Endothelial cell (in vitro differentiated cells): Measurements from ENCODE around the gene FGF14. TPM values are rescaled to one million over a fixed set of nuclear protein-coding genes. Genes with fewer than 3 reads are reported as not detected.
"Not testable (repeated sequence)": the region's sequence is repeated elsewhere in the genome, so short reads cannot be mapped to it uniquely, and the experiment has no call there.

Experiments used
- DNase-seq: peaks from one replicate; pipeline ENCODE4 v3.0.0; 2021; ENCODE audit warnings: low spot score
- H3K27ac Mint-ChIP-seq: one replicate; pipeline ENCODE4 v1.8.0; 2021; ENCODE audit warnings: mixed read lengths, inconsistent platforms; ENCODE audit not compliant: unreplicated experiment
- H3K27me3 Mint-ChIP-seq: one replicate; pipeline ENCODE4 v1.8.0; 2021; ENCODE audit warnings: mild to moderate bottlenecking, moderate library complexity, mixed read lengths, inconsistent platforms; ENCODE audit not compliant: unreplicated experiment
- H3K36me3 Mint-ChIP-seq: one replicate; pipeline ENCODE4 v1.8.0; 2021; ENCODE audit warnings: mild to moderate bottlenecking, low read depth, mixed read lengths, inconsistent platforms; ENCODE audit not compliant: unreplicated experiment
- H3K4me1 Mint-ChIP-seq: one replicate; pipeline ENCODE4 v1.8.0; 2021; ENCODE audit warnings: mild to moderate bottlenecking, mixed read lengths, inconsistent platforms; ENCODE audit not compliant: unreplicated experiment
- H3K4me3 Mint-ChIP-seq: one replicate; pipeline ENCODE4 v1.8.0; 2021; ENCODE audit warnings: mild to moderate bottlenecking, mixed read lengths, inconsistent platforms; ENCODE audit not compliant: unreplicated experiment
- H3K9me3 Mint-ChIP-seq: one replicate; pipeline ENCODE4 v1.8.0; 2021; ENCODE audit warnings: mixed read lengths, inconsistent platforms; ENCODE audit not compliant: unreplicated experiment
- CTCF ChIP-seq: fragments of 200-600 bp; sonication (generic); IDR thresholded peaks from one replicate; pipeline ENCODE4 v1.5.0; 2021; ENCODE audit warnings: antibody characterized with exemption; ENCODE audit not compliant: unreplicated experiment
- total RNA-seq: library from RNA; stranded (reverse); fragmentation: NEBNext Ultra II Directional; extraction: Animal tissue kit (Norgen Biotek cat#: 25700); gene quantifications from one replicate; pipeline ENCODE4 v1.2.1, GENCODE V29; 2021; ENCODE audit not compliant: unreplicated experiment

FGF14 gene
- total RNA-seq, 1 donor from 2014 or later: 0.13 TPM

- Mint-ChIP-seq H3K27ac (no peak overlapping the region), H3K9me3 (no peaks in the 10 kb centered on the region), H3K4me3 (no peak overlapping the region), H3K36me3 (no peaks in the 10 kb centered on the region), H3K27me3 (no peaks in the 10 kb centered on the region), H3K4me1 (no peaks in the 10 kb centered on the region)
- no peak for TF ChIP-seq CTCF
- no peak for DNase-seq
These were observed 330.1 kb downstream of the FGF14 start for GRCh38 chr13:102071711-102072110.

DNA sequence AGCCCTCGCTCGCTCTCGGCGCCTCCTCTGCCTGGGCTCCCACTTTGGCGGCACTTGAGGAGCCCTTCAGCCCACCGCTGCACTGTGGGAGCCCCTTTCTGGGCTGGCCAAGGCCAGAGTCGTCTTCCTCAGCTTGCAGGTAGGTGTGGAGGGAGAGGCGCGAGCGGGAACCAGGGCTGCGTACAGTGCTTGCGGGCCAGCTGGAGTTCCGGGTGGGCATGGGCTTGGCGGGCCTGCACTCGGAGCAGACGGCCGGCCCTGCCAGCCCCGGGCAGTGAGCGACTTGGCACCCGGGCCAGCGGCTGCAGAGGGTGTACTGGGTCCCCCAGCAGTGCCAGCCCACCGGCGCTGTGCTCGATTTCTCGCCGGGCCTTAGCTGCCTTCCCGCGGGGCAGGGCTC is 333.5 kb downstream of the FGF14 start:
- H3K9me3 Mint-ChIP-seq, H3K4me3 Mint-ChIP-seq, H3K27ac Mint-ChIP-seq, H3K27me3 Mint-ChIP-seq, DNase-seq, H3K4me1 Mint-ChIP-seq, H3K36me3 Mint-ChIP-seq: not testable (repeated sequence)

DNA sequence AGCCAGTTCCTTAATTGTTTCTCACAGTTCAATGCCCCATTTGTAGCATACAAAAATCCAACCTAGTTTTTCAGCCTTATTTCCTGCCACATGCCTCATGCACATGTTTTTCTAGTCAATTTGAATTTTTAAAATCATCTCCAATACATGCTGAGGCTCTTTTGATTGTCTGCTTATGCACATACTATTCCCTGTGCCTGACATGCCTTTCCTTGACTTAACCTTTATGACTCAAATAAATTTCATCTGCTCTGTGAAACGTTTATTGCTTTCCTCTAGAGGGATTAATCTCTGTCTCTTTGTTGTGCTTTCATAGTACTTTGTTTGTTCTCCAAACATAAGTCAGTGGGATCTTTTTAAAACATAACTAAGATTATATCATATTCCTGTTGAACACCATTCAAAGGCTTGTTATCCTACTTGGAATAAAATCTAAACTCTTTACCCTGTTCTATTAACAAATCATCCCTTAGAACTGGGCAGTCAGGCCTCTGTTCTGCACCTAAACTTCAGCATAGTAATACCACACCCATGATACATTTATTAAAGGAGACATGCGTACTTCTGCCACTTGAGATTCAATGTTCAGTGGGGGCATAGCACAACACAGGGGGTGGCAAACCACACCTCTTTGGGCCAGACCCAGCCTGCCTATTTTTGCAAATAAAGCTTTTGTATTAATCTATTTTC is 346.6 kb downstream of the FGF14 start:
- H3K36me3 Mint-ChIP-seq: no peaks in the 10 kb centered on the region
- TF ChIP-seq CTCF: no peak
- no peak overlapping the region for H3K4me3 Mint-ChIP-seq
- H3K4me1 Mint-ChIP-seq: no peaks in the 10 kb centered on the region
- no peak overlapping the region for H3K27ac Mint-ChIP-seq
- DNase-seq: no peak
- H3K27me3 Mint-ChIP-seq: no peaks in the 10 kb centered on the region
- peaks cover 6% of the 10 kb centered on the region for H3K9me3 Mint-ChIP-seq

GRCh38 chr13:102049853-102050252 is 352.0 kb downstream of the FGF14 start:
- H3K27me3 Mint-ChIP-seq: no peaks in the 10 kb centered on the region
- peaks cover 6% of the 10 kb centered on the region for H3K9me3 Mint-ChIP-seq
- no peak for TF ChIP-seq CTCF
- peaks cover 3% of the 10 kb centered on the region for H3K4me1 Mint-ChIP-seq
- DNase-seq: no peak
- no peaks in the 10 kb centered on the region for H3K36me3 Mint-ChIP-seq
- no peak overlapping the region for H3K27ac Mint-ChIP-seq
- H3K4me3 Mint-ChIP-seq: no peak overlapping the region

GRCh38 chr13:102045731-102046130 is 356.1 kb downstream of the FGF14 start:
- H3K9me3 Mint-ChIP-seq: no peaks in the 10 kb centered on the region
- H3K4me1 Mint-ChIP-seq: peaks cover 3% of the 10 kb centered on the region
- H3K4me3 Mint-ChIP-seq: no peak overlapping the region
- H3K36me3 Mint-ChIP-seq: no peaks in the 10 kb centered on the region
- DNase-seq: no peak
- H3K27me3 Mint-ChIP-seq: no peaks in the 10 kb centered on the region
- TF ChIP-seq CTCF: no peak
- H3K27ac Mint-ChIP-seq: no peak overlapping the region
